HL-60 (cell line): ENCODE data around the gene ST6GALNAC3.

Experiments
- CTCF ChIP-seq: IDR thresholded peaks from one replicate; pipeline ENCODE4 v1.5.1; 2011; ENCODE audit warnings: low read length, control low read depth, inconsistent platforms; ENCODE audit not compliant: insufficient read depth
- GABPA ChIP-seq: IDR thresholded peaks from 2 replicates; pipeline ENCODE4 v1.6.1; 2012; ENCODE audit warnings: low read depth
- POLR2AphosphoS5 ChIP-seq: IDR thresholded peaks from 2 replicates; pipeline ENCODE4 v1.6.1; 2012; ENCODE audit warnings: low read depth

- TF ChIP-seq POLR2AphosphoS5 (no peak), CTCF (no peak), GABPA (no peak)
Observed at GRCh38 chr1:76408303-76408702, 333.8 kb downstream of the ST6GALNAC3 start.
